Hepatocyte (in vitro differentiated cells): ENCODE data around the gene OR7C2.

Source experiments
- EZH2 ChIP-seq: fragments of 200-600 bp; sonication (generic); IDR thresholded peaks from 2 replicates; pipeline ENCODE4 v1.6.1; 2016; ENCODE audit warnings: antibody characterized with exemption, mild to moderate bottlenecking, borderline replicate concordance
- TF ChIP-seq, protein P1 (sequence below): fragments of 200-600 bp; sonication (generic); IDR thresholded peaks from 2 replicates; pipeline ENCODE4 v1.5.1; 2016; ENCODE audit warnings: antibody characterized with exemption, mild to moderate bottlenecking; ENCODE audit not compliant: poor library complexity

DNA sequence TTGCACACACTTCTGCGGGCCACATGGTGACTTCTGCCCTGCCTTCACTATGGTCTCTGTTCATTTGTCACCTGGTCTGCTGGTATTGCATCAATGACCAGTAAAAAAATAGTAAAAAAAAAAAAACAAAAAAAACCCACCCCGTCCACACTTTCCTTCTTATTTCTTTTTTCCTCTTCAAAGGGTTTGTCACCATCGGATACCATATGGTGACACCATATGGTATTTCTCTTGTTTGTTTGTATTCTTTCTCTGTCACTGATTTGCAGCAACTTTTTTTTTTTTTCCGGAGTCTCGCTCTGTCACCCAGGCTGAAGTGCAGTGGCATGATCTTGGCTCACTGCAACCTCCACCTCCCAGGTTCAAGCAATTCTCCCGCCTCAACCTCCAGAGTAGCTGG, 26.2 kb upstream of the OR7C2 start:
- TF ChIP-seq, protein P1, sequence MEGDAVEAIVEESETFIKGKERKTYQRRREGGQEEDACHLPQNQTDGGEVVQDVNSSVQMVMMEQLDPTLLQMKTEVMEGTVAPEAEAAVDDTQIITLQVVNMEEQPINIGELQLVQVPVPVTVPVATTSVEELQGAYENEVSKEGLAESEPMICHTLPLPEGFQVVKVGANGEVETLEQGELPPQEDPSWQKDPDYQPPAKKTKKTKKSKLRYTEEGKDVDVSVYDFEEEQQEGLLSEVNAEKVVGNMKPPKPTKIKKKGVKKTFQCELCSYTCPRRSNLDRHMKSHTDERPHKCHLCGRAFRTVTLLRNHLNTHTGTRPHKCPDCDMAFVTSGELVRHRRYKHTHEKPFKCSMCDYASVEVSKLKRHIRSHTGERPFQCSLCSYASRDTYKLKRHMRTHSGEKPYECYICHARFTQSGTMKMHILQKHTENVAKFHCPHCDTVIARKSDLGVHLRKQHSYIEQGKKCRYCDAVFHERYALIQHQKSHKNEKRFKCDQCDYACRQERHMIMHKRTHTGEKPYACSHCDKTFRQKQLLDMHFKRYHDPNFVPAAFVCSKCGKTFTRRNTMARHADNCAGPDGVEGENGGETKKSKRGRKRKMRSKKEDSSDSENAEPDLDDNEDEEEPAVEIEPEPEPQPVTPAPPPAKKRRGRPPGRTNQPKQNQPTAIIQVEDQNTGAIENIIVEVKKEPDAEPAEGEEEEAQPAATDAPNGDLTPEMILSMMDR: no peak
- TF ChIP-seq EZH2: no peak
